H9 (cell line): ENCODE results near the gene BIN1. TPM values are rescaled to one million over a fixed set of nuclear protein-coding genes. Genes with fewer than 3 reads are reported as not detected.

Source experiments
- DNase-seq: peaks from one replicate; pipeline ENCODE4 v3.0.0-alpha.2; 2017
- H2AFZ ChIP-seq: one replicate; pipeline ENCODE4 v1.6.1; 2013; ENCODE audit warnings: mild to moderate bottlenecking, low read length, control low read depth, moderate library complexity
- H2AK5ac ChIP-seq: 2 replicates; pipeline ENCODE4 v1.6.1; 2013; ENCODE audit warnings: low read length, control low read depth, mixed read lengths; ENCODE audit not compliant: insufficient read length
- H2BK120ac ChIP-seq: one replicate; pipeline ENCODE4 v1.6.1; 2013; ENCODE audit warnings: low read depth, mild to moderate bottlenecking, low read length, control low read depth, inconsistent platforms; ENCODE audit not compliant: poor library complexity, severe bottlenecking
- H2BK12ac ChIP-seq: 2 replicates; pipeline ENCODE4 v1.6.1; 2013; ENCODE audit warnings: low read length, control low read depth, mixed read lengths, low read depth; ENCODE audit not compliant: insufficient read length
- H2BK15ac ChIP-seq: 2 replicates; pipeline ENCODE4 v1.6.1; 2013; ENCODE audit warnings: low read depth, low read length, control low read depth
- H2BK20ac ChIP-seq: one replicate; pipeline ENCODE4 v1.6.1; 2013; ENCODE audit warnings: low read depth, mild to moderate bottlenecking, low read length, control low read depth, inconsistent platforms; ENCODE audit not compliant: poor library complexity, severe bottlenecking
- H2BK5ac ChIP-seq: 2 replicates; pipeline ENCODE4 v1.6.1; 2013; ENCODE audit warnings: low read length, control low read depth, mixed read lengths; ENCODE audit not compliant: insufficient read length
- H3K14ac ChIP-seq: 2 replicates; pipeline ENCODE4 v1.6.1; 2013; ENCODE audit warnings: low read length, control low read depth; ENCODE audit not compliant: insufficient read depth
- H3K18ac ChIP-seq: 2 replicates; pipeline ENCODE4 v1.6.1; 2013; ENCODE audit warnings: low read depth, mild to moderate bottlenecking, mixed read lengths, low read length, control low read depth; ENCODE audit not compliant: insufficient read length
- H3K23ac ChIP-seq: 2 replicates; pipeline ENCODE4 v1.6.1; 2013; ENCODE audit warnings: low read length, control low read depth, mixed read lengths, low read depth; ENCODE audit not compliant: insufficient read length
- H3K23me2 ChIP-seq: 2 replicates; pipeline ENCODE4 v1.6.1; 2013; ENCODE audit warnings: low read depth, mild to moderate bottlenecking, mixed read lengths, low read length, control low read depth; ENCODE audit not compliant: insufficient read length, poor library complexity, severe bottlenecking
- H3K27ac ChIP-seq: 2 replicates; pipeline ENCODE4 v1.5.1; 2013; ENCODE audit warnings: low read length, control low read depth, mixed read lengths, low read depth; ENCODE audit not compliant: insufficient read length
- H3K27me3 ChIP-seq: 2 replicates; pipeline ENCODE4 v1.6.1; 2013; ENCODE audit warnings: low read length, control low read depth, inconsistent platforms; ENCODE audit not compliant: insufficient read depth
- H3K4ac ChIP-seq: 2 replicates; pipeline ENCODE4 v1.6.1; 2013; ENCODE audit warnings: low read depth, mild to moderate bottlenecking, control low read depth, inconsistent platforms, low read length, moderate library complexity
- H3K4me1 ChIP-seq: 2 replicates; pipeline ENCODE4 v1.6.1; 2013; ENCODE audit warnings: low read length, control low read depth, inconsistent platforms; ENCODE audit not compliant: insufficient read depth
- H3K4me2 ChIP-seq: 2 replicates; pipeline ENCODE4 v1.6.1; 2013; ENCODE audit warnings: low read length, control low read depth, mixed read lengths; ENCODE audit not compliant: insufficient read length, insufficient read depth
- H3K56ac ChIP-seq: 2 replicates; pipeline ENCODE4 v1.6.1; 2013; ENCODE audit warnings: low read depth, mild to moderate bottlenecking, mixed read lengths, low read length, control low read depth; ENCODE audit not compliant: insufficient read length
- H3K79me1 ChIP-seq: 2 replicates; pipeline ENCODE4 v1.6.1; 2013; ENCODE audit warnings: low read depth, mild to moderate bottlenecking, moderate library complexity, low read length, control low read depth, inconsistent platforms; ENCODE audit not compliant: insufficient read depth, poor library complexity, severe bottlenecking
- H3K79me2 ChIP-seq: 2 replicates; pipeline ENCODE4 v1.6.1; 2013; ENCODE audit warnings: low read length, control low read depth, inconsistent platforms; ENCODE audit not compliant: insufficient read depth
- H3K9ac ChIP-seq: 2 replicates; pipeline ENCODE4 v1.6.1; 2013; ENCODE audit warnings: low read length, control low read depth, mixed read lengths; ENCODE audit not compliant: insufficient read length; ENCODE audit errors: extremely low read depth
- H3K9me3 ChIP-seq: one replicate; pipeline ENCODE4 v1.6.1; 2013; ENCODE audit warnings: low read depth, low read length, inconsistent platforms; ENCODE audit not compliant: control insufficient read depth
- H3T11ph ChIP-seq: one replicate; pipeline ENCODE4 v1.6.1; 2013; ENCODE audit warnings: mild to moderate bottlenecking, low read length, control low read depth, inconsistent platforms
- H4K20me1 ChIP-seq: one replicate; pipeline ENCODE4 v1.6.1; 2013; ENCODE audit not compliant: control insufficient read depth, insufficient read length, insufficient read depth
- H4K5ac ChIP-seq: 2 replicates; pipeline ENCODE4 v1.6.1; 2013; ENCODE audit warnings: low read depth, mild to moderate bottlenecking, mixed read lengths, low read length, control low read depth; ENCODE audit not compliant: insufficient read length
- H4K8ac ChIP-seq: replicated peaks from 2 replicates; pipeline ENCODE4 v1.6.1; 2013; ENCODE audit warnings: low read length, control low read depth, mixed read lengths, low read depth; ENCODE audit not compliant: insufficient read length
- H4K91ac ChIP-seq: 2 replicates; pipeline ENCODE4 v1.6.1; 2013; ENCODE audit warnings: low read depth, mild to moderate bottlenecking, moderate library complexity, mixed read lengths, low read length, control low read depth; ENCODE audit not compliant: insufficient read length
- H3K27ac Mint-ChIP-seq, 3 experiments: 2 replicates in 2 of 3; 3 replicates in 1 of 3; pipeline ENCODE4 v1.8.0; 2020 to 2021; ENCODE audit warnings: mixed read lengths in 3 of 3, mild to moderate bottlenecking in 1 of 3, moderate library complexity in 1 of 3
- H3K27me3 Mint-ChIP-seq: 2 replicates; pipeline ENCODE4 v1.8.0; 2021; ENCODE audit warnings: low read depth, mild to moderate bottlenecking, moderate library complexity, mixed read lengths
- H3K36me3 Mint-ChIP-seq, 3 experiments: 2 replicates in 2 of 3; 3 replicates in 1 of 3; pipeline ENCODE4 v1.8.0; 2020 to 2021; ENCODE audit warnings: low read depth in 3 of 3, mixed read lengths in 3 of 3; ENCODE audit not compliant: insufficient read depth in 1 of 3
- H3K4me1 Mint-ChIP-seq, 2 experiments: 2 replicates each; pipeline ENCODE4 v1.8.0; 2020; ENCODE audit warnings: mixed read lengths in 2 of 2
- H3K4me3 Mint-ChIP-seq, 2 experiments: 2 replicates in 1 of 2; 3 replicates in 1 of 2; pipeline ENCODE4 v1.8.0; 2020 to 2021; ENCODE audit warnings: mild to moderate bottlenecking in 2 of 2, mixed read lengths in 2 of 2, moderate library complexity in 1 of 2
- H3K9me3 Mint-ChIP-seq, 2 experiments: 2 replicates in 1 of 2; 3 replicates in 1 of 2; pipeline ENCODE4 v1.8.0; 2020; ENCODE audit warnings: mild to moderate bottlenecking in 2 of 2, mixed read lengths in 2 of 2, moderate library complexity in 1 of 2
- WGBS: extraction: QIAGEN DNeasy Blood & Tissue Kit; methylation state at CpG from one replicate; pipeline ENCODE4 v1.1.7; 2013; ENCODE audit warnings: missing lambda C conversion rate, low lambda C conversion rate, mixed read lengths; ENCODE audit not compliant: insufficient read length; ENCODE audit errors: extremely low coverage; 5-methylcytosine and 5-hydroxymethylcytosine counted together
- total RNA-seq: library from RNA; stranded (reverse); gene quantifications from 2 replicates; pipeline ENCODE4 v1.2.1, GENCODE V29; 2021
- TF ChIP-seq, protein P1 (sequence below): fragments of 200-600 bp; sonication (generic); conservative IDR thresholded peaks from 3 replicates; pipeline ENCODE4 v1.8.0; 2021; ENCODE audit warnings: antibody characterized with exemption, mild to moderate bottlenecking

The BIN1 gene
- total RNA-seq, 1 experiment from 2014 or later, result 32.0 TPM

DNA sequence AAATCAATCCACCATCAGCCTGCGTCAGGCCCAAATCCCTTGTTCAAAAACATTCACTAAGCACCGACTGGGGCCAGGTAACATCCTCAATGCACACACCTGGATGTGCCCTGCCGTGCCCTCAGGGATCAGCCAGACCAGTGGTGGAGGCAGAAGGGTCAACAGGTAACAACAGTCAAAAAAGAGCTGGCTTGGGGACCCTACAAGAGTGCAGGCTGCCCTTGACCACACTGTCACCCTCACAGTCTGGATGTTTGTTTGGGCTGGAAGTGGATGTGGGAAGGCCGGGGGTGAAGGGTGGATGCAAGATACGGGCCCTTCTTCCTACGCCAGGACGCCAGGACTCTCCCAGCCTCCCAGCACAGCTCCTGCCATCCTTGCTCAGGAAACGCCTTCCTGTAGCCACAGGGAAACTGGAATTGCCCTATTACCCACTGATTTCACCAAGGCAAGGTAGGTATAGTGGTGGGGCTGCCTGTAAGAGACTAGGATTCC lies 2.7 kb downstream of the BIN1 start:
- DNase-seq, result peak; percentile 17
- no peak overlapping the region; a peak in 1 of 7 replicates for H3K27ac Mint-ChIP-seq

More for the DNA sequence above, 2.7 kb downstream of the BIN1 start:
- no peak overlapping the region for H2BK20ac ChIP-seq
- H3K14ac ChIP-seq, result no peak overlapping the region
- H3K23me2 ChIP-seq, result peaks cover 17% of the 10 kb centered on the region
- no peak overlapping the region for H3K4ac ChIP-seq
- H2BK120ac ChIP-seq, result no peak overlapping the region
- H3K18ac ChIP-seq, result no peak overlapping the region
- no peaks in the 10 kb centered on the region for H3K79me1 ChIP-seq
- no peak overlapping the region for H3K27ac ChIP-seq
- H3K56ac ChIP-seq, result no peak overlapping the region
- H2AK5ac ChIP-seq, result no peak overlapping the region
- H4K91ac ChIP-seq, result no peak overlapping the region
- H3K9ac ChIP-seq, result no peak overlapping the region
- H3K79me2 ChIP-seq, result no peaks in the 10 kb centered on the region; the same call in 1 of the 2 replicates
- H3K9me3 Mint-ChIP-seq, result no peaks in the 10 kb centered on the region; a peak in 1 of 5 replicates
- no peak overlapping the region for H2BK15ac ChIP-seq
- H3K9me3 ChIP-seq, result no peaks in the 10 kb centered on the region
- H3K4me2 ChIP-seq, result no peak overlapping the region
- no peak overlapping the region for H2BK12ac ChIP-seq
- peak overlapping the region; percentile 68 to 75; a peak in 3 of 5 replicates for H3K4me3 Mint-ChIP-seq
- H3K27me3 Mint-ChIP-seq, result peaks cover 7% of the 10 kb centered on the region
- H4K8ac ChIP-seq, result no peak overlapping the region
- no peaks in the 10 kb centered on the region for H4K20me1 ChIP-seq
- H3K4me1 ChIP-seq, result peaks cover 4% of the 10 kb centered on the region; the same call in 1 of the 2 replicates
- no CpG with 5 or more reads among the region's 8 CpGs for WGBS
- H4K5ac ChIP-seq, result no peak overlapping the region
- H3K36me3 Mint-ChIP-seq, result peaks cover 0 to 3% (median 0%) of the 10 kb centered on the region in 3 experiments; a peak in 1 of 7 replicates
- no peaks in the 10 kb centered on the region for H3K27me3 ChIP-seq
- peaks cover 31 to 32% of the 10 kb centered on the region in 2 experiments for H3K4me1 Mint-ChIP-seq
- no peak overlapping the region for H3K23ac ChIP-seq
- TF ChIP-seq, protein P1, sequence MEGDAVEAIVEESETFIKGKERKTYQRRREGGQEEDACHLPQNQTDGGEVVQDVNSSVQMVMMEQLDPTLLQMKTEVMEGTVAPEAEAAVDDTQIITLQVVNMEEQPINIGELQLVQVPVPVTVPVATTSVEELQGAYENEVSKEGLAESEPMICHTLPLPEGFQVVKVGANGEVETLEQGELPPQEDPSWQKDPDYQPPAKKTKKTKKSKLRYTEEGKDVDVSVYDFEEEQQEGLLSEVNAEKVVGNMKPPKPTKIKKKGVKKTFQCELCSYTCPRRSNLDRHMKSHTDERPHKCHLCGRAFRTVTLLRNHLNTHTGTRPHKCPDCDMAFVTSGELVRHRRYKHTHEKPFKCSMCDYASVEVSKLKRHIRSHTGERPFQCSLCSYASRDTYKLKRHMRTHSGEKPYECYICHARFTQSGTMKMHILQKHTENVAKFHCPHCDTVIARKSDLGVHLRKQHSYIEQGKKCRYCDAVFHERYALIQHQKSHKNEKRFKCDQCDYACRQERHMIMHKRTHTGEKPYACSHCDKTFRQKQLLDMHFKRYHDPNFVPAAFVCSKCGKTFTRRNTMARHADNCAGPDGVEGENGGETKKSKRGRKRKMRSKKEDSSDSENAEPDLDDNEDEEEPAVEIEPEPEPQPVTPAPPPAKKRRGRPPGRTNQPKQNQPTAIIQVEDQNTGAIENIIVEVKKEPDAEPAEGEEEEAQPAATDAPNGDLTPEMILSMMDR, result no peak
- no peak overlapping the region for H2AFZ ChIP-seq
- no peak overlapping the region for H2BK5ac ChIP-seq
- no peak overlapping the region for H3T11ph ChIP-seq
